ENCODE data around the gene LRRC8E.

Gene LRRC8E

DNA sequence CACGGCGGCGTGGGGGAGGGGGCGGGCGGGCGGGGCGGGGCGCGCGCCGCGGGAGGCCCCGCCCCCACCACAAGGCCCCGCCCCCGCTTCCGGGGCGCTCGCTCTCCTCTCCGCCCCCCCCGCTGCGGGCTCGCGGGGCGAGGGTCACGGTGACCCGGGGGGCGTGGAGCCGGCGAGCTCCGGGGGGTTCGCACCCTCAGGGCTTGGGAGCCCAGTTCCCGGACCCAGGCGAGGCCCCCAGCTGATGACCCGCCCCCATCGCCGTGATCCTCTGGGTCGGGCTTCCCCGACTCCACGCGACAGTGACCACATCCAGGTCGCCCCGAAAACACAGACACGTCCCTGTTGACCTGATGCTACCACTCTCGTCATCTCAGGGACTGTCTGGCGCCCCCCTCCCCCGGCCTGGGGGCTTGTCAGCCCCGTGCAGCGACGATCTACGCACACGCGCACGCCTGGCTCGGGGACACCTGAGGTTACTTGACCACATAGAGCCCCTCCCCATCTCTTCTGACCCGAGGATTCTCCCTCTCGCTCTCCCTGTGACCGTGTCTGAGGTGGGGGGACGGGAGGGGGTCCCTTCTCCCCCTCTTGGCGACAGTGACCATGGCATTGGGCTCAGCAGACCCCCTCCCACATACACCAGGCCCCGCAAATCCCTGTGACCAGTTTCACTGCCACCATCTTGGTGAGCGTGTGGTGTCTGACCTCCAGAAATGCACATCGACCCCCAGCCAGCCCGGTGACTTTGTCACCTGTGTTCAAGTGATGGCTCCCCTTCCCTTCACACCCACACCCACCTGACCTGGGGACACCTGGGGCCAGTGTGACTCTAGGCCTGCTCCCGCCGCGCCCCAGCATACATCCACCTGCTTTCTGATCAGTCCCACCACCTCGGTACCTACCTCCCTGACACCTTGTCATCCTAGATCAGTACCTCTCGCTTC is 16.0 kb downstream of the LRRC8E start:
- H3K27me3 ChIP-seq (ENCODE audit: insufficient read depth, low read length), result no peaks in the 10 kb centered on the region
- H2BK120ac ChIP-seq (ENCODE audit: insufficient read depth, low read length, poor library complexity), result peak overlapping the region; percentile 82
- H2BK5ac ChIP-seq (ENCODE audit: low read depth, low read length, poor library complexity), result peak overlapping the region; percentile 88
- no CpG with 5 or more reads among the region's 68 CpGs for WGBS (ENCODE audit: extremely low coverage, insufficient coverage, insufficient read length)
- peaks cover 17% of the 10 kb centered on the region for H3K79me2 ChIP-seq (ENCODE audit: control insufficient read depth, insufficient read depth, low read length, poor library complexity)
- H2BK12ac ChIP-seq (ENCODE audit: low read length), result peak overlapping the region; percentile 3
- peak overlapping the region; percentile 91 for H3K4me2 ChIP-seq (ENCODE audit: low read length)
- peak overlapping the region; percentile 91 for H3K4me3 ChIP-seq (ENCODE audit: low read depth, low read length)
- no peak overlapping the region for H3K23ac ChIP-seq (ENCODE audit: low read length)
- peak overlapping the region; percentile 93 for H3K18ac ChIP-seq (ENCODE audit: low read length)
- H2AFZ ChIP-seq (ENCODE audit: insufficient read depth, low read length, poor library complexity), result peak overlapping the region; percentile 82
- H3K9ac ChIP-seq (ENCODE audit: low read length), result peak overlapping the region; percentile 87
- peaks cover 2% of the 10 kb centered on the region for H3K9me3 ChIP-seq (ENCODE audit: insufficient read depth, low read depth, low read length)
- peaks cover 16% of the 10 kb centered on the region for H3K79me1 ChIP-seq (ENCODE audit: low read length)
- peak overlapping the region; percentile 86 for H3K27ac ChIP-seq (ENCODE audit: low read depth, low read length)
- H4K91ac ChIP-seq (ENCODE audit: low read depth, low read length), result peak overlapping the region; percentile 87
- H4K12ac ChIP-seq (ENCODE audit: low read depth, low read length), result peak overlapping the region; percentile 91
- peak overlapping the region; percentile 61 for H2AK5ac ChIP-seq (ENCODE audit: low read length)
- H3K4ac ChIP-seq (ENCODE audit: low read depth, low read length), result peak overlapping the region; percentile 71
- peak overlapping the region; percentile 85 for H3K14ac ChIP-seq (ENCODE audit: low read length)
- peaks cover 11 to 13% of the 10 kb centered on the region in 2 experiments for H3K36me3 ChIP-seq (ENCODE audit: control insufficient read depth in 1 of 2, insufficient read depth in 2 of 2, low read length in 2 of 2)
- DNase-seq, result peak in 1 of 2 donors; percentile 46
- peaks cover 13 to 15% of the 10 kb centered on the region in 2 experiments for H3K4me1 ChIP-seq (ENCODE audit: control insufficient read depth in 1 of 2, insufficient read depth in 2 of 2, low read length in 2 of 2)
- H4K8ac ChIP-seq (ENCODE audit: low read depth, low read length), result peak overlapping the region; percentile 97

DNA sequence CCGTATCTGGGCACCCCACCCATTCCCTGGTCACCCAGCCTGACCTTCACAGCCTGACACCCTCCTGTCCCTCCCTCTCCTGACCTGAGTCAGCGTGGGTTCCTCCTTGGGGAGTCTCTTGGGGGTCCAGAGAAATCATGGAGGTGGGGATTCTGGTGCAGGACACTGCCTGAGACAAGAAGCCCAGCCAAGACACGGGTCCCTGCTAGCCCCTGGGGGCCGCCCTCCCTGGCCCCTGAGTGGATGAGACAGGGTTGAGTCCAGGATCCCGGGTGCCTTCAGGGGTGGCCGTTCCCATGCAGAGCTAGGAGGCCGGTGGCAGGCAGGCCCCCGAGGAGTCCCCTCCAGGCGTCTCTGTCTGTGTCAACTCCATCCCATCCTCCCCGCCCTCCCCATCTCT is 17.0 kb downstream of the LRRC8E start:
- no peak overlapping the region for H4K8ac ChIP-seq (ENCODE audit: low read depth, low read length)
- no peak overlapping the region for H2BK5ac ChIP-seq (ENCODE audit: low read depth, low read length, poor library complexity)
- DNase-seq, result no peak
- H3K23ac ChIP-seq (ENCODE audit: low read length), result no peak overlapping the region
- no peak overlapping the region for H3K4me3 ChIP-seq (ENCODE audit: low read depth, low read length)
- no peak overlapping the region for H2AFZ ChIP-seq (ENCODE audit: insufficient read depth, low read length, poor library complexity)
- H3K9me3 ChIP-seq (ENCODE audit: insufficient read depth, low read depth, low read length), result peaks cover 2% of the 10 kb centered on the region
- no peak overlapping the region for H4K12ac ChIP-seq (ENCODE audit: low read depth, low read length)
- H3K79me1 ChIP-seq (ENCODE audit: low read length), result peaks cover 16% of the 10 kb centered on the region
- no peak overlapping the region for H4K91ac ChIP-seq (ENCODE audit: low read depth, low read length)
- peaks cover 13 to 15% of the 10 kb centered on the region in 2 experiments for H3K4me1 ChIP-seq (ENCODE audit: control insufficient read depth in 1 of 2, insufficient read depth in 2 of 2, low read length in 2 of 2)
- no peak overlapping the region for H3K14ac ChIP-seq (ENCODE audit: low read length)
- H3K4me2 ChIP-seq (ENCODE audit: low read length), result no peak overlapping the region
- no peak overlapping the region for H2AK5ac ChIP-seq (ENCODE audit: low read length)
- H2BK120ac ChIP-seq (ENCODE audit: insufficient read depth, low read length, poor library complexity), result no peak overlapping the region
- H3K18ac ChIP-seq (ENCODE audit: low read length), result no peak overlapping the region
- H3K36me3 ChIP-seq (ENCODE audit: control insufficient read depth in 1 of 2, insufficient read depth in 2 of 2, low read length in 2 of 2), result peaks cover 19 to 20% of the 10 kb centered on the region in 2 experiments
- H3K4ac ChIP-seq (ENCODE audit: low read depth, low read length), result peak overlapping the region; percentile 71
- no peak overlapping the region for H3K9ac ChIP-seq (ENCODE audit: low read length)
- peaks cover 17% of the 10 kb centered on the region for H3K79me2 ChIP-seq (ENCODE audit: control insufficient read depth, insufficient read depth, low read length, poor library complexity)
- WGBS (ENCODE audit: extremely low coverage, insufficient coverage, insufficient read length), result no CpG with 5 or more reads among the region's 10 CpGs
- H2BK12ac ChIP-seq (ENCODE audit: low read length), result no peak overlapping the region
- H3K27ac ChIP-seq (ENCODE audit: low read depth, low read length), result no peak overlapping the region
- no peaks in the 10 kb centered on the region for H3K27me3 ChIP-seq (ENCODE audit: insufficient read depth, low read length)

GRCh38 chr19:7905859-7906258 is 17.5 kb downstream of the LRRC8E start:
- Histone ChIP-seq H2BK12ac (ENCODE audit: low read length) (no peak overlapping the region), H3K79me1 (ENCODE audit: low read length) (peaks cover 16% of the 10 kb centered on the region), H3K4me3 (ENCODE audit: low read depth, low read length) (no peak overlapping the region), H3K79me2 (ENCODE audit: control insufficient read depth, insufficient read depth, low read length, poor library complexity) (peaks cover 17% of the 10 kb centered on the region), H3K18ac (ENCODE audit: low read length) (no peak overlapping the region), H3K4me1 (ENCODE audit: control insufficient read depth in 1 of 2, insufficient read depth in 2 of 2, low read length in 2 of 2) (peaks cover 13 to 15% of the 10 kb centered on the region in 2 experiments), H3K9ac (ENCODE audit: low read length) (no peak overlapping the region), H2AK5ac (ENCODE audit: low read length) (no peak overlapping the region), H3K4me2 (ENCODE audit: low read length) (no peak overlapping the region), H3K14ac (ENCODE audit: low read length) (no peak overlapping the region), H3K27me3 (ENCODE audit: insufficient read depth, low read length) (no peaks in the 10 kb centered on the region), H4K91ac (ENCODE audit: low read depth, low read length) (no peak overlapping the region), H2AFZ (ENCODE audit: insufficient read depth, low read length, poor library complexity) (no peak overlapping the region), H3K27ac (ENCODE audit: low read depth, low read length) (no peak overlapping the region), H2BK5ac (ENCODE audit: low read depth, low read length, poor library complexity) (no peak overlapping the region), H3K23ac (ENCODE audit: low read length) (no peak overlapping the region), H3K4ac (ENCODE audit: low read depth, low read length) (no peak overlapping the region), H3K36me3 (ENCODE audit: control insufficient read depth in 1 of 2, insufficient read depth in 2 of 2, low read length in 2 of 2) (peaks cover 25 to 26% of the 10 kb centered on the region in 2 experiments), H2BK120ac (ENCODE audit: insufficient read depth, low read length, poor library complexity) (no peak overlapping the region), H3K9me3 (ENCODE audit: insufficient read depth, low read depth, low read length) (peaks cover 2% of the 10 kb centered on the region), H4K12ac (ENCODE audit: low read depth, low read length) (no peak overlapping the region), H4K8ac (ENCODE audit: low read depth, low read length) (no peak overlapping the region)
- WGBS (ENCODE audit: extremely low coverage, insufficient coverage, insufficient read length), result no CpG with 5 or more reads among the region's 10 CpGs
- DNase-seq, result no peak

DNA sequence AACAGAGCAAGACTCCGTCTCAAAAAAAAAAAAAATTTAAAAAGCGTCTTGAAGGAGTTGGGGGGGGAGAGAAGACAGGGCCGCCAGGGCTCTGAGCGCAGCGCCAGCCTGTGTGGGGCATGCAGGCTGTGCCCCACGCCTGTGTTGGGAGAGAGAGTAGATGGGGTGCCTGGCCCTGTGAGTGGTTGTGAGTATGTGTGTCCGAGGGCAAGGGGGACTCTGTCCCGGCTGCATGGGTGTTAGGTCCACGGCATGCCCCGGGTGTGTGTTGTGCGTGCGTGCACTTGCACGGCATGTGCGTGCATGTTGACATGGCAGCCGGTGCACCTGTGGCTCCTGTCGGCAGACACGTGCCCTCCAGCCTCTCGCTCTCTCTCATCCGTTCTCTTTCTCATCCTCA is 18.8 kb downstream of the LRRC8E start:
- H3K4me2 ChIP-seq (ENCODE audit: low read length), result no peak overlapping the region
- no peak overlapping the region for H3K4ac ChIP-seq (ENCODE audit: low read depth, low read length)
- H4K12ac ChIP-seq (ENCODE audit: low read depth, low read length), result no peak overlapping the region
- H3K4me1 ChIP-seq (ENCODE audit: control insufficient read depth in 1 of 2, insufficient read depth in 2 of 2, low read length in 2 of 2), result peaks cover 13 to 15% of the 10 kb centered on the region in 2 experiments
- H4K8ac ChIP-seq (ENCODE audit: low read depth, low read length), result no peak overlapping the region
- H2BK12ac ChIP-seq (ENCODE audit: low read length), result no peak overlapping the region
- no peak overlapping the region for H2AK5ac ChIP-seq (ENCODE audit: low read length)
- no peak overlapping the region for H3K9ac ChIP-seq (ENCODE audit: low read length)
- H2BK120ac ChIP-seq (ENCODE audit: insufficient read depth, low read length, poor library complexity), result no peak overlapping the region
- H3K14ac ChIP-seq (ENCODE audit: low read length), result no peak overlapping the region
- H3K27ac ChIP-seq (ENCODE audit: low read depth, low read length), result no peak overlapping the region
- H3K79me1 ChIP-seq (ENCODE audit: low read length), result peaks cover 16% of the 10 kb centered on the region
- no CpG with 5 or more reads among the region's 19 CpGs for WGBS (ENCODE audit: extremely low coverage, insufficient coverage, insufficient read length)
- no peak overlapping the region for H4K91ac ChIP-seq (ENCODE audit: low read depth, low read length)
- H3K36me3 ChIP-seq (ENCODE audit: control insufficient read depth in 1 of 2, insufficient read depth in 2 of 2, low read length in 2 of 2), result peaks cover 37% of the 10 kb centered on the region in 2 experiments
- H2AFZ ChIP-seq (ENCODE audit: insufficient read depth, low read length, poor library complexity), result no peak overlapping the region
- no peak overlapping the region for H3K18ac ChIP-seq (ENCODE audit: low read length)
- H2BK5ac ChIP-seq (ENCODE audit: low read depth, low read length, poor library complexity), result no peak overlapping the region
- H3K23ac ChIP-seq (ENCODE audit: low read length), result no peak overlapping the region
- H3K27me3 ChIP-seq (ENCODE audit: insufficient read depth, low read length), result no peaks in the 10 kb centered on the region
- no peak overlapping the region for H3K4me3 ChIP-seq (ENCODE audit: low read depth, low read length)
- peaks cover 17% of the 10 kb centered on the region for H3K79me2 ChIP-seq (ENCODE audit: control insufficient read depth, insufficient read depth, low read length, poor library complexity)
- no peak for DNase-seq
- H3K9me3 ChIP-seq (ENCODE audit: insufficient read depth, low read depth, low read length), result peaks cover 2% of the 10 kb centered on the region

Measured in trophoblast cell (in vitro differentiated cells and primary cell).